NCI-H510A treated with DMSO at 0.1 percent for 48 hours (cell line): ENCODE data around the gene NLK.
A peak's percentile ranks its signal among the peaks of the same experiment; 100 is the strongest.
"Not testable (repeated sequence)": the region's sequence is repeated elsewhere in the genome, so short reads cannot be mapped to it uniquely, and the experiment has no call there.

Experiments
- DNase-seq: peaks from one replicate; lab custom pipeline; 2025; lab: John Stamatoyannopoulos, UW

The NLK gene

GRCh38 chr17:28231624-28232023, 189.1 kb downstream of the NLK start:
- DNase-seq = not testable (repeated sequence)

DNA sequence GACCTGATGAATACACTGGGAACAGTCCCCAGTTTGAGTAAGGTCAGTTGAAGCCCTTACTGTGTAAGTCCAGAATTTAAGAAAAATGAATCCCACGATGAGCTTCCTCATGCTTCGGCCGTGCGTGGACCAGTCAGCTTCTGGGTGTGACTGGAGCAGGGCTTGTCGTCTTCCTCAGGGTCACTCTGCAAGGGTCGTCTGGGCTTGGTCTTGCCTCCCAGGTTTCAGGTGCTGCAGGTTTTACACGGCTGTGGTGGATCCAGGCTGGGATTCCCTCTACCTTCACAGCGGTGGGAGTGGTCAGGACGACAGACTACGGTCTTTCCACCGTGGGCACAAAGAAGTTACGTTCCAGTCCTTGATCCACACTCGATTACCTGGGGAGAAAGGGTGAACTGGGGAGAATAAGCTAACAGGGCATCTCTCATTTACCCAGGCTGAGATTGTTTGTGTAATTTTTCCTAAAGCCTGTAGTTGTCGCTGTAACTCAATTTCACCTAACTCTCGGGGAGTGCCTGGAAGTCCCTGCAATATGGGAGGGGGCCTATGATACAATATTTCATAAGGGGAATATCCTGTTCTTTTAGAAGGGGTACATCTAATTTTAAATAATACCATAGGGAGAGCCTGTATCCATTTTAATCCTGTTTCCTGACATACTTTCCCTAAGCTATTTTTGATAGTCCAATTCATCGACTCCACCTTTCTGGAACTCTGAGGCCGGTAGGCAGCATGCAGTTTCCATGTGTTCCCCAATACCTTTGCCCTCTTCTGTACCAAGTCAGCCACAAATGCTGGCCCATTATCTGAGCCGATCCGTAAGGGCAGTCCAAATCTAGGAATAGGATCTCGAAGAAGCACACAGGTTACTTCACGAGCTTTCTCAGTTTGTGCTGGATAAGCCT, 190.7 kb downstream of the NLK start:
- peak; percentile 41 for DNase-seq

DNA sequence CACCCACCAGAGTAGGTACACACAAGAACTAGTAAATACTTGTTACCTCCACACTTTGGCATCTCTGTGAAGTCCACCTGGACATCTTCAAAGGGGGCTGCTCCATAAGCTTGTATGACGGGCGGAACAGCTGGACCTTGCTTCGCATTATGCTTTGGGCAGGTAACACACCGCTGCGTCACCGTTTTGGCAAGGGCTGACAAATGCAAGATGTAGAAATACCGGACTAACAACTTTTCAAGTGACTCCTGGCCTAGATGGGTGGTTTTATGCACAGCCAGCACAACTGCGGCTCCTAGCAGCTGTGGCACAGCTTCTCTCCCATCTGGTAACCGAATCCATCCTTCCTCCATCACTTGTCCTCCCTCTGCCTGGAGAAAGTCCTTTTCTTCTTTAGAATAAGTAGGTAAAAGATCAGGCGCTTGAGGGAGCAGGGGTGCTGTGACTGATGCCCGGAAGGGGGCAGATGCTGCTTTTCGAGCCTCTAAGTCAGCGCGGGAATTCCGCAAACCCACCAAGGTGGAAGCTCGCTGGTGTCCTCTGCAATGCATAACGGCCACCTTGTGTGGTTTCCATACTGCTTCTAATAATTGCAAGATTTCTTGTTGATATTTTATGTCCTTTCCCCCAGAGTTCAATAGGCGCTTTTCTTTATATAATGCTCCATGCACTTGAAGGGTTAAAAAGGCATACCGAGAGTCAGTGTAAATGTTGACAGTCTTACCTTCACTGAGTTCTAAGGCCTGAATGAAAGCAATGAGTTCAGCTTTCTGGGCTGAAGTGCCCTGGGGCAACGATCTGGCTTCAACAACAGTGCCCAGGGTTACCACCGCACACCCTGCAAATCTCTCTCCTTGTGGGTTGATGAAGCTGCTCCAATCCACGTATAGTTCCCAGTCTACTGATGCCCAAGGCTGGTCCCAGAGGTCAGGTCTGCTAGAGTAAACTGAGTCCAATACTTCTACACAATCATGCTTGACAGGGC, 191.7 kb downstream of the NLK start:
- peak; percentile 88 for DNase-seq

GRCh38 chr17:28235066-28235700, 192.7 kb downstream of the NLK start:
- DNase-seq = not testable (repeated sequence)

- not testable (repeated sequence) for DNase-seq
Measured at GRCh38 chr17:28236033-28236653, 193.7 kb downstream of the NLK start.

- not testable (repeated sequence) for DNase-seq
Measured at GRCh38 chr17:28238547-28239270, 196.2 kb downstream of the NLK start.

DNA sequence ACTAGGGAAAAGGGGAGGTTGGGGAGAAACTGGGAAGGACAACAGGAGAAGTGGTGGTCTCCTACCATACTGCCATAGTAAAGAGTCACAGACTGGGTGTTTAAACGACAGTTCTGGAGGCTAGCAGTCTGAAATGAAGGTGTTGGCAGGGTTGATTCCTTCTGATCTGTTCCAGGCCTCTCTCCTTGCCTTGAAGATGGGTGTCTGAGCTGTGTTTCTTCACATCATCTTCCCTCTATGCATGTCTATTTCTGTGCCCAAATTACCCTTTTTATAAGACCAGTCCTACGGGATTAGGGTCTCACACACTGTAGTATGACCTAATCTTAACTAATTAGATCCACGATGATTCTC, 196.8 kb downstream of the NLK start:
- DNase-seq = no peak

DNA sequence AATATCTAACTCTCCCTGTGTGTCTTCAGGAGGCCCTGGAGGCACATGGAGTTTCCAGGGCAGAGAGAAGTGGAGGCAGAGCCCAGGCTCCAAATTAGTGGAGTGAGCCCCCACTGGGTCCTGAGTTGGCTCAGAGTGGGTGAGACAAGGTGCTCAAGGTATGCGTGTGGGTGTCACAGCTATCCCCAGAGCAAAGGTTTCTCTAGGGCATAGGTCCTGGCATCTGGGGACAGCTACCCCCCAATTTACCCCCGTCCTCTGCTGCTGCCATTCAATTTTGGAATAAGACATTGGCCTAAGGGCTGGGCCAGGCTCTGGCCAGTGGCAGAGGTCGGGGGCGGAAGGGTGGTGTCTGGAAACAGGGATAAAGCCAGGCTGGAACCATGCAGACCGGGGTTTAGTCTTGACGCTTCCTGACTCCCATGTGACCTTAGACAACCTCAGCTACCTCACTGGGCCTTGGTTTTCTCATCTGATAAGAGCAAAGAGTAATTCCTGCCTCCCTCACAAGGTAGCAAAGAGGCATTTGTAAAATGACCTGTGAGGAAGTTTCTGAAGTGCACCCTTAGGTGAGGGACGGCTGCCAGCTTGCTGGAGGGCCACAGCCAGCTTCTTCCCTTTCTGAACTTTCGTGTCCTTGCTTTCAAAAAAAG, 198.3 kb downstream of the NLK start:
- DNase-seq = no peak

DNA sequence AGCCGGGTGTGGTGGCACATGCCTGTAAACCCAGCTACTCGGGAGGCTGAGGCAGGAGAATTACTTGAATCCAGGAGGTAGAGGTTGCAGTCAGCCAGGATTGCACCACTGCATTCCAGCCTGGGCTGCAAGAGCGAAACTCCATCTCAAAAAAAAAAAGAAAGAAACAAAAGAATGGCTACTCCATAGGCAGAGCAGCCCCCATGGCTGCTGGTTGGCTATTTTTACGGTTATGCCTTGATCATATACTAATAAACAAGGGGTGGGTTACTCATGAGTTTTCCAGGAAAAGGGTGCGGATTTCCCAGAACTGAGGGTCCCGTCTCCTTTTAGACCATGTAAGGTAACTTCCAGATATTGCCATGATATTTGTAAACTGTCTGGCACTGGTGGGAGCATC, 200.3 kb downstream of the NLK start:
- no peak for DNase-seq

- DNase-seq = not testable (repeated sequence)
Measured at GRCh38 chr17:28243268-28243667, 200.8 kb downstream of the NLK start.

DNA sequence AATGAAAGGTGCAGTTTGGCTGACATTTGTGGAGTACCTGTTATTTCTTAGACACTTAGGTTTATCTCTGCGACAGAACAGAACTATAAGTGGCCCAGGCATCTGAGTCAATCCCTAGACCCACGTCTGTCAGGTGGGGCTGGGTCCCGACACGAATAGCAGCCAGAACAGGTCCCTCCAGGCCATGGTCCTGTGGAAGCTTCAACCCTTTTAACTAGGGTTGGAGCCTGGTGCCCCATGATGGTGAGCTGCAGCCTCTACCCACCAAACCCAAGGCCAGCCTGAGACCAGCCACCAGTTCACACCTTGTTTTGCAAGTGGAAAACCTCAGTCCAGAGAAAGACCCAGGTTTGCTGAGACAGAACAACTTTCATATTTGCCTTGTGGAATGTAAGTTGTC, 202.0 kb downstream of the NLK start:
- no peak for DNase-seq
